Right forelimb (tissue), 1 donor: ENCODE measurements around the gene IL36G.

Source experiments
- DNase-seq: peaks from one replicate; pipeline ENCODE4 v3.0.0-alpha.2; 2018

IL36G gene

GRCh38 chr2:112973156-112973555, 4.7 kb upstream of the IL36G start:
- DNase-seq, result no peak

- no peak for DNase-seq
These were observed 1.9 kb downstream of the IL36G start for GRCh38 chr2:112979731-112980130.

GRCh38 chr2:112980537-112980936, 2.7 kb downstream of the IL36G start:
- DNase-seq, result no peak

- no peak for DNase-seq
These were observed 7.3 kb downstream of the IL36G start for GRCh38 chr2:112985090-112985489.

- no peak for DNase-seq
These were observed 11.8 kb downstream of the IL36G start for GRCh38 chr2:112989611-112990010.

- DNase-seq, result no peak
These were observed 16.0 kb downstream of the IL36G start for GRCh38 chr2:112993831-112994230.

GRCh38 chr2:112994648-112995047, 16.8 kb downstream of the IL36G start:
- DNase-seq, result no peak

GRCh38 chr2:112995346-112995920, 17.6 kb downstream of the IL36G start:
- DNase-seq, result no peak

- no peak for DNase-seq
These were observed 18.8 kb downstream of the IL36G start for GRCh38 chr2:112996635-112997034.

GRCh38 chr2:112997151-112997550, 19.3 kb downstream of the IL36G start:
- no peak for DNase-seq

GRCh38 chr2:113000436-113000835, 22.6 kb downstream of the IL36G start:
- DNase-seq, result no peak

GRCh38 chr2:113002677-113003076, 24.9 kb downstream of the IL36G start:
- no peak for DNase-seq

- DNase-seq, result no peak
These were observed 27.3 kb downstream of the IL36G start, which contains the start of gene IL36A for GRCh38 chr2:113005030-113005509. Gene IL36A (plus strand): TSS chr2:113005459. CDS start chr2:113005872, 413 bp downstream.

GRCh38 chr2:113007250-113007649, 29.4 kb downstream of the IL36G start:
- no peak for DNase-seq

GRCh38 chr2:113009622-113010021, 31.8 kb downstream of the IL36G start:
- DNase-seq, result no peak

GRCh38 chr2:113010088-113010487, 32.3 kb downstream of the IL36G start:
- no peak for DNase-seq

- no peak for DNase-seq
These were observed 33.3 kb downstream of the IL36G start for GRCh38 chr2:113011108-113011507.

- no peak for DNase-seq
These were observed 34.9 kb downstream of the IL36G start for GRCh38 chr2:113012436-113013335.

- no peak for DNase-seq
These were observed 35.5 kb downstream of the IL36G start for GRCh38 chr2:113013336-113013661.

- DNase-seq, result no peak
These were observed 36.3 kb downstream of the IL36G start for GRCh38 chr2:113014067-113014466.

- no peak for DNase-seq
These were observed 37.2 kb downstream of the IL36G start for GRCh38 chr2:113015042-113015441.

- no peak for DNase-seq
These were observed 37.8 kb downstream of the IL36G start for GRCh38 chr2:113015655-113016054.

- DNase-seq, result no peak
These were observed 40.7 kb downstream of the IL36G start for GRCh38 chr2:113018509-113018908.

- no peak for DNase-seq
These were observed 43.5 kb downstream of the IL36G start for GRCh38 chr2:113021312-113021711.
